AG08395 (cell line): ENCODE measurements around the gene ZMAT5.

Experiments used
- DNase-seq: peaks from one replicate; pipeline ENCODE4 v3.0.0; 2012; ENCODE audit warnings: mixed read lengths, low spot score

ZMAT5 gene

GRCh38 chr22:29706486-29706885 lies 60.3 kb downstream of the ZMAT5 start:
- no peak for DNase-seq

- no peak for DNase-seq
These were observed 61.2 kb downstream of the ZMAT5 start for GRCh38 chr22:29705651-29706050.

GRCh38 chr22:29704528-29705285 lies 62.1 kb downstream of the ZMAT5 start:
- peak; percentile 48 for DNase-seq

- no peak for DNase-seq
These were observed 63.1 kb downstream of the ZMAT5 start for GRCh38 chr22:29703569-29704195.

- DNase-seq, result no peak
These were observed 63.8 kb downstream of the ZMAT5 start for GRCh38 chr22:29702931-29703501.

GRCh38 chr22:29702000-29702930 lies 64.5 kb downstream of the ZMAT5 start:
- DNase-seq, result no peak

GRCh38 chr22:29701155-29701999 lies 65.4 kb downstream of the ZMAT5 start:
- no peak for DNase-seq

GRCh38 chr22:29700900-29701154 lies 66.0 kb downstream of the ZMAT5 start:
- no peak for DNase-seq

- DNase-seq, result no peak
These were observed 66.5 kb downstream of the ZMAT5 start for GRCh38 chr22:29700206-29700899.

- no peak for DNase-seq
These were observed 68.8 kb downstream of the ZMAT5 start for GRCh38 chr22:29697853-29698598.

- peak; percentile 17 for DNase-seq
These were observed 71.5 kb downstream of the ZMAT5 start for GRCh38 chr22:29695129-29695926.

- DNase-seq, result no peak
These were observed 73.1 kb downstream of the ZMAT5 start for GRCh38 chr22:29693671-29694070.

- no peak for DNase-seq
These were observed 73.6 kb downstream of the ZMAT5 start for GRCh38 chr22:29693161-29693560.

- no peak for DNase-seq
These were observed 74.5 kb downstream of the ZMAT5 start for GRCh38 chr22:29692327-29692640.

GRCh38 chr22:29691636-29692326 lies 75.0 kb downstream of the ZMAT5 start:
- DNase-seq, result no peak

GRCh38 chr22:29690476-29690875 lies 76.3 kb downstream of the ZMAT5 start:
- no peak for DNase-seq

- DNase-seq, result peak; percentile 65
These were observed 77.0 kb downstream of the ZMAT5 start for GRCh38 chr22:29689880-29690213.

GRCh38 chr22:29689206-29689879 lies 77.5 kb downstream of the ZMAT5 start:
- no peak for DNase-seq

- no peak for DNase-seq
These were observed 82.6 kb downstream of the ZMAT5 start for GRCh38 chr22:29684244-29684643.
